GM12873 (cell line): ENCODE results near the gene CRAMP1.
A peak's percentile ranks its signal among the peaks of the same experiment; 100 is the strongest.

Source experiments
- TF ChIP-seq, protein P1 (sequence below): IDR thresholded peaks from 2 replicates; pipeline ENCODE4 v1.5.1; 2012; ENCODE audit warnings: low read depth, mild to moderate bottlenecking, moderate library complexity, low read length, control low read depth; ENCODE audit not compliant: insufficient read depth; ENCODE audit errors: missing control alignments

Gene CRAMP1

DNA sequence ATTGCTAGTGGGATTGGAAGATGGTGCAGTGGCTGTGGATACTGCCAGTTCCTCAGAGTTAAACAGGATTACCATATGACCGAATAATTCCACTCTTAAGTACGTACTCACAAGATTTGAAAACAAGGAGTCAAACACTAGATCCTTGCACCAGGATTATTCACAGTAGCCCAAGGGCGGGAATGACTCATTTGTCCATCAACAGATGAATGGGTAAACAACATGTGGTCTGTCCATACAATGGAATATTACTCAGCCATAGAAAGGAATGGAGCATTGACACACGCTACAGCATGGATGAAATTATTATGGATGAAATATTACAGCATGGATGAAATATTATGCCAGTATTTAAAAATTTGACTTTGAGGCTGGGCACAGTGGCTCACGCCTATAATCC is 84.7 kb downstream of the CRAMP1 start:
- TF ChIP-seq, protein P1, sequence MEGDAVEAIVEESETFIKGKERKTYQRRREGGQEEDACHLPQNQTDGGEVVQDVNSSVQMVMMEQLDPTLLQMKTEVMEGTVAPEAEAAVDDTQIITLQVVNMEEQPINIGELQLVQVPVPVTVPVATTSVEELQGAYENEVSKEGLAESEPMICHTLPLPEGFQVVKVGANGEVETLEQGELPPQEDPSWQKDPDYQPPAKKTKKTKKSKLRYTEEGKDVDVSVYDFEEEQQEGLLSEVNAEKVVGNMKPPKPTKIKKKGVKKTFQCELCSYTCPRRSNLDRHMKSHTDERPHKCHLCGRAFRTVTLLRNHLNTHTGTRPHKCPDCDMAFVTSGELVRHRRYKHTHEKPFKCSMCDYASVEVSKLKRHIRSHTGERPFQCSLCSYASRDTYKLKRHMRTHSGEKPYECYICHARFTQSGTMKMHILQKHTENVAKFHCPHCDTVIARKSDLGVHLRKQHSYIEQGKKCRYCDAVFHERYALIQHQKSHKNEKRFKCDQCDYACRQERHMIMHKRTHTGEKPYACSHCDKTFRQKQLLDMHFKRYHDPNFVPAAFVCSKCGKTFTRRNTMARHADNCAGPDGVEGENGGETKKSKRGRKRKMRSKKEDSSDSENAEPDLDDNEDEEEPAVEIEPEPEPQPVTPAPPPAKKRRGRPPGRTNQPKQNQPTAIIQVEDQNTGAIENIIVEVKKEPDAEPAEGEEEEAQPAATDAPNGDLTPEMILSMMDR, result no peak

- TF ChIP-seq, protein P1, result no peak
These were observed 86.5 kb downstream of the CRAMP1 start for GRCh38 chr16:1698680-1699079.

DNA sequence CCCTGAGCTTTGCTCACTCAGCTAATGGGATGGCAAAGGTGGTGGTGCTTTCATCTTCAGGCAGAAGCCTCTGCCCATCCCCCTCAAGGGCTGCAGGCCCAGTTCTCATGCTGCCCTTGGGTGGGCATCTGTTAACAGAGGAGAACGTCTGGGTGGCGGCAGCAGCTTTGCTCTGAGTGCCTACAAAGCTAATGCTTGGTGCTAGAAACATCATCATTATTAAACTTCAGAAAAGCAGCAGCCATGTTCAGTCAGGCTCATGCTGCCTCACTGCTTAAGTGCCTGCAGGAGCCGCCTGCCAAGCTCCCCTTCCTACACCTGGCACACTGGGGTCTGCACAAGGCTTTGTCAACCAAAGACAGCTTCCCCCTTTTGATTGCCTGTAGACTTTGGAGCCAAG is 88.1 kb downstream of the CRAMP1 start:
- TF ChIP-seq, protein P1, result no peak

GRCh38 chr16:1701216-1701878 is 89.2 kb downstream of the CRAMP1 start:
- TF ChIP-seq, protein P1, result no peak

- TF ChIP-seq, protein P1, result peak; percentile 81
These were observed 93.7 kb downstream of the CRAMP1 start, which contains the start of gene MAPK8IP3 for GRCh38 chr16:1705688-1706385. MAPK8IP3 (plus strand) TSS chr16:1706195; CDS start chr16:1706340, 145 bp downstream.

GRCh38 chr16:1706386-1707192 is 94.4 kb downstream of the CRAMP1 start:
- TF ChIP-seq, protein P1, result no peak
